Germinal center (tissue), 1 donor: Measurements from ENCODE around the gene LYRM4.

ENCODE experiments used
- DNase-seq: peaks from one replicate; pipeline ENCODE4 v3.0.0; 2012; ENCODE audit warnings: mixed read lengths, low spot score

Gene LYRM4

GRCh38 chr6:5146398-5146797 lies 114.4 kb downstream of the LYRM4 start:
- DNase-seq: no peak

DNA sequence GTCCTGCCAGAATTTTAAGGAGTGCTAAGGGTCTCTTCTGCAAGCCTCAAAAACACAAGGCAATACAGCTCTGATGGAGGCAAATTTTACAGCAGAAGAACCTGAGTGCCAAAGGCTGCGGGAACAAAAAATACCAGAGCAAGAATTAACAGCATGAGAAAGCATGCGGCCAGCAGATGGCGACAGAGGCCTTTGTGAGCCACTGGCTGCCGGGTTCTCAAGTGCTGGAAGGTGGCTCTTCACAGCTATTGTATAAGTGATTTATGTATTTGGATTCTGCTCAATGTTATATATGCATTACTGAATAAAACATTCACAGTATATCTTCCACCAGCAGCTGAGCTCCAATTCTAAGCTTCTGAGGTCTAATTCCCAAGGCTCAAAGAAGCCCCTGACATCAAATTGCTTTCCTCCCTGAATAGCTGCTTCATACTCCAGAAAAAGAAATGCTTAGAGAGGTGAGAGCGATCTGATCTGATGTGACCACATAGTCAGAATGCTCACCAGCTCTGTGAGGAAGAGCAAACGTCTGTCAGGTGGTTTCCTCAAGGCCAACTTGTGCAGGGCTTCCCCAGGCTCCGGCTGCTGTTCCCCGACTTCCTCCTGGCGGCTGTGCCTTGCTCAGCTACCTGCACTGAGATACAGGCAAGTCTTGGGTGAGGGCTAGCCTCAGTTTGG lies 117.0 kb downstream of the LYRM4 start:
- peak; percentile 67 for DNase-seq

- no peak for DNase-seq
These were observed 117.8 kb downstream of the LYRM4 start for GRCh38 chr6:5142915-5143314.

DNA sequence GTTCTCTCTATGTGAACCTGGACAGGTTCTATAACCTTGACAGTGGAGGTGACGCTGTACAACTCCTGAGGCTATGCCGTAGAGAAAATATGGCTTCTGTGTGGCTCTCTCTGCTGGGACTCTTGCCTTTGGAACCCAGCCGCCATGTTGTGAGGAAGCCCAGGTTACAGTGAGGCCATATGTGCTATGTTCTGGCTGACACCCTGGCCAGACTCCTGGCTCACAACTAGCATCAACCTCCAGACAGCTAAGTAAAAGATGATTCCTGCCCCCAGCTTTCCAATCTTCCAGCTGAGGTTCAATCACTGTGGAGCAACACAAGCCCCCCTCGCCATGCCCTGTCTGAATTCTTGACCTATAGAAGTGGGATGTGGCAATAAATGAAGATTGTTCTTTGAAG lies 118.6 kb downstream of the LYRM4 start:
- DNase-seq: no peak

DNA sequence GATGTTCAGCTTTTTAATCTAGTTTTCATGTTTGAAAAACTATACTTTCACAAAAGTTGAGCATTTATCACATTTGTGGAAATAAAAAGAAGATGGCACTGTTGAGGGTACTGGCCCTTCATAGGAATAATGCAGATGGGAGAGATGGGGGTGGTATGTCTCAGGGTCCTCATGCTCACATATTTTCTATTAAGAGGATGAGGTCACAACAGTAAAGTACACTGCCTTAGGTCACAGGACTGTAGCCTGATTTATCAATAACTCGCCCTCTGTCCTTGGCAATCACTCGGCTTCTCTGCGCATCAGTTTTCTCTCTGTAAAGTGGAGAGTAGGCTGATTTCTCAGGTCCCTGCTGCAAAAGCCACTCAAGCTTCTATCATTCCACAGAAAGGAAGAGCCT lies 119.7 kb downstream of the LYRM4 start:
- no peak for DNase-seq

GRCh38 chr6:5139828-5140771 lies 120.7 kb downstream of the LYRM4 start:
- peak; percentile 32 for DNase-seq

DNA sequence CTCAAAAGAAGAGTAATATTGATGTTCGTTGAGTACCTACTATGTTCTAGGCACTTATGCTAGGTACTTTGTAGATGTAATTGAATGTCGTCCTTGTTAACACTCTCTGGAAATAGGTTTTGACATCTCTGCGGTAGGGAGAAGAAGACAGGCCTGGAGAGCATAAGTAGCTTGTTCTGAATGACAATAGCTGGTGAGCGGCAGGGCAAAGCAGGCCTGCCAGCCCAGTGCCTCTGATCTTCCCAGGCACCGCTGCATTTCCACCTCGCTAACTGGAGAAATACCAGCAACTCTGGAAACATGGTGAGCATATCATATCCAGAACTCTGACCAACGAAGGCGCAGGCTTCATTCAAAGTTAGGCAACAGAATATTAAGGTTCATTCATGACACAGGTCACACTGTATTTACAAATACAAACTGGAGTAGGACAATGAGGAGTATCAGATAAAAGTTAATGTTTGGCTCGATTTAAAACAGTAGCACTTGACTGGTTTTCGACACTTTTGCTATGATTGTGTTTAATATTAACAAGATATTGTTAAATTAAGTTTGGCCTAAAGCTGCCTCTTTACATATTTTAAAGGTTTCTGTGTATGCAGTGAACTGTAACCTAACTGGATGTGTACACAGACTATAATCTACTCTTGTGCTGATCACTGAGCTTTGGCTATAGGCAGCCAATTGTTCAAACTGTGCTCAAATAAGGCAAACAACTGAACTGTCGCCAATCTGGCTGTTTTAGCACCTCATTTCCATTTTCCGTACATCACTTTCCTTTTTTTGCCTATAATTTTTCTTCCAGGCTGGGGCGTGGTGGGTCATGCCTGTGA lies 121.5 kb downstream of the LYRM4 start:
- DNase-seq: no peak

GRCh38 chr6:5136851-5137250 lies 123.9 kb downstream of the LYRM4 start:
- no peak for DNase-seq

DNA sequence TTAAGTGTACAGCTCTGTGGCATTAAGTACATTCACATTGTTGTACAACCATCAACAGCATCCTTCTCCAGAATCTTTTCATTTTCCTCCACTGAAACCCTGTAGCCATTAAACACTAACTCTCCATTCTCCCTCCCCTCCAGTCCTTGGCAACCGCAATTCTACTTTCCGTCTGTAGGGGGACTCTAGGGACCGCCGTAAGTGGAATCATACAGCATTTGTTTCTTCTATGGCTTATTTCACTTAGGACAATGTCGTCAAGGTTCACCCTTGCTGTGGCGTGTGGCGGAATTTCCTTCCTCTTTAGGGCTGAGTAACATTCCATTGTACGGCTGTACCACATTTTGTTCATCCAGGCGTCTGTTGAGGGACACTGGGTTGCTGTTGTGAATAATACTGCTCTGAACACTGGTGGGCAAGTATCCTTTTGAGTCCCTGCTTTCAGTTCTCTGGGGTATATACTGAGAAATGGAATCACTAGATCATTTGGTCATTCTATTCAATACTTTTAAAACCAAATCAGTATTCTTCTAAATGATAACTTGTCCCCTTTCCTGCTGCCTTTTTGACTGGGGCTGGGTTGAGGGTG lies 124.9 kb downstream of the LYRM4 start:
- no peak for DNase-seq

- no peak for DNase-seq
These were observed 126.8 kb downstream of the LYRM4 start for GRCh38 chr6:5133943-5134342.

- peak; percentile 46 for DNase-seq
These were observed 128.0 kb downstream of the LYRM4 start for GRCh38 chr6:5132731-5133130.

- DNase-seq: no peak
These were observed 130.4 kb downstream of the LYRM4 start for GRCh38 chr6:5130135-5130866.

DNA sequence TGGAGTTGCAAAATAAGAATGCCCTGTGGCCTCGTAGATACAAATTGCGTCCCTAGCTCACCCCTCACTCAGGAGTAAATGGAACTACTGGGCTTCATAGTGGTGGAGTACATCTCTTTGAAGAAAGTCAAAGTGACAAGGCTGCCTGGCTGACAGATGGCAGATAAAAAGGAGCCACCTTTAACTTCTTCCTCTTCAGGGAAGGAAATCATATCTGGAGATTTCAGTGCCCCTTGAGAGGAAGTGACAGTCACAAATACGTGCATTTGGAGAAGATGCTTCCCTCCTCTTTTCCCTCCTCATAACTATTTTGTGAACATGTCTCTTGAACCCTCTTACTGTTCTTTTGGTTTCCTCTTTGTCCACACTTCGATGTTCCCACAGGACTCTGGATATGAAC lies 132.4 kb downstream of the LYRM4 start:
- no peak for DNase-seq

GRCh38 chr6:5127106-5127687 lies 133.6 kb downstream of the LYRM4 start:
- no peak for DNase-seq

DNA sequence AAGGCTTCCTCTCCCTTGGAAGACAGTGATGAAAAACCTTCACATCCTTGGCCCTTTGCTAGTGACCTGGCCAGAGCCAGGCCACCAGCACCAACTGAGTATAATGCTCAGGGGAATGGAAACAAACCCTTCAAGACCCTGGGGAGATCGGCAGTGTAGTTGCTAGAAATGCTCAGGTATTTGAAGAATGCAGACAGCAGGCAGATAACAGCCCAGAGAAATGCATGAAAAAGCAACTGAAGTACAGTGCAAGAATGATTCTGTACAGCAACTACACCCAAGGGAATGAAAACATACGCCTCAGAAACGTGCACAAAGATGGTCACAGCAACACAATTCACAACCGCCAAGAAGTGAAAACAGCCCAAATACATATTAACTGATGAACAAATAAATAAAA lies 134.5 kb downstream of the LYRM4 start:
- DNase-seq: no peak

- DNase-seq: no peak
These were observed 135.4 kb downstream of the LYRM4 start for GRCh38 chr6:5125152-5126006.

DNA sequence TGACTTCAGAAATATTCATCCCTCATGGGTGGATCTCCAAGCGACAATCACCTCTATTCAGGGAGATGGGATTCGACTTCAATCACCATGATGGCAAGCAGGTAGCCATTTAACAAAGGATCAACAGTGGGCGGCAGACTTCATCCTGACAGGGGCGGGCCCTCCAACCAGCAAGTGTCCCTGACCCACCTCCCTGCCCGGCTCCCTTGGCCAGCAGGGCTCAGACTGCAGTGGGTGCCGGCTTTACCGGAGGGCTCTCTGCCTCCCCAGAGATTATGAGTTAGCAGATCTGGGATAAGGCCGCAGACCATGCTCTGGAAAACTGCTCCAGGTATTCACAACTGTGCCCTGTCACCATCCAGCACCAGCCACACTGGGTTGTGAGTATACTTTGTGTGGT lies 136.2 kb downstream of the LYRM4 start:
- no peak for DNase-seq

DNA sequence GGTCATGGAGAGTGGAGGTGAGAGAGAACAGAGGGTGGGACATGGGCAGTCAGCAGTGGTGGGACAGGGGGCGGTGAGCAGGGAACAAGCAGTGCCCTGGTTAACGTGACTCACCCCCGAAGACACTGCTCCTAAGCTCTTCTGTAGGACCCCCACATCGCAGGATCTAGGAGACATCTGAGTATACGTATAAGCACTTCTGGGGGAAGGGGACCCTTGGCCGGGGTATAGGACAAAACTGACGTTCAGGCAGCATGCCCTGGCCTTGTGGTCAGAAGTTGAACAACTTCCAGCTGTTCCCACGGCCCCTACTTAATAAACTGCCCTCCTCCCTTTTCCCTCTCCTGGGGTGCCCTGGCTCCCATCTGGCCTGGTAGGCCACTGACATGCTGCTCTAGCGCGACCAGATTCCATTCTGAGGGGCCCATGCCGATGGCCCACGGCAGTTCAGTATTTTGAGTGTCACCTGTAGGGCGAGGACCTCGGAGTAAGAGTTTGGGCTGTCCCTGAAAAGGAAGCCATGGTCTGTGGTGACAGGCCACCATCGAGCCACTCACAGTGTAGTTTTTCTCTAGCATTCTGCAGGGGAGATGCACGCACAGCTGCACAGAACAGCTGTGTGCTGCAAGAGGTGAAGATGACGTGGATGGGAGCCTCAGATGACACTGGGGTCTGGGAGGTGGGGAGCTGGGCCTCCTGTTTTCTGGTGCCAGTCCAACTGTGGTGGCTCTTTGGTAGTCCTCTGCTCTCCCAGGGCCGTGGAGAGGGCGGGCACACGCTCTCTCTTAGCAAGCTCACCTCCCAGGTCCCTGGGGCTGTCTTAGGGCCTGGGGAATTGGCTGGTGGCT lies 137.2 kb downstream of the LYRM4 start:
- no peak for DNase-seq

DNA sequence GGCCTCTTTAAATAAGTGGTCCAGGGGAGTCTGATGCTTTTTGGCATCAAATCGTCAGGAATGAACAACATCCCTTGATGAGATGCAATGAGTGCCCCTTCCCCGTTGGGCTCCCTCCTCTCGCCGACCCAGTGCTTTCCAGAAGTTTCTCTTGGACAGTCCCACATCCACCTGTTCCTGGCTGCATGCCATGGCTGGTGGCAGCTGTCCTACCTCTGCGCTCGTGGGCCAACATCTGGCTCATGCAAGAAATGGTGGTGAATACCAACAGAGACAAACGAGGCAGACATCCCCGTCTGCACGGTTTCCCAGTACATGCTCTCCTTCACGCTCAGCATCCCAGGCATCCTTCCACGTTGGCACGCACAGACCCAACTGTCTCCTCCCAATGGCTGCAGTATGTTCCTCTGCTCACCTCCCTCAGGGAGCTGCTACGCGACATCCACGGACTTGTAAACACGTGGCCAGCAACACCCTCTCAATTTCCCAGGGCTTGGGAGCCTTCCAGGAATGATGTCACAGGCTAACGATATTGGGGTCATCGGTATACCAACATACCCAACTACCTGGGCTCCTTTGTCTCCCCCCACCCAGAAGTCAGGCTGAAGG lies 138.1 kb downstream of the LYRM4 start:
- DNase-seq: no peak
